IPS-18a (cell line): ENCODE results near the gene DLAT.

Experiments
- H3K27ac ChIP-seq: one replicate; pipeline ENCODE4 v1.5.1; 2013; ENCODE audit warnings: low read length
- H3K27me3 ChIP-seq: one replicate; pipeline ENCODE4 v1.6.1; 2013; ENCODE audit warnings: mild to moderate bottlenecking, low read length; ENCODE audit not compliant: control insufficient read depth, insufficient read depth
- H3K36me3 ChIP-seq: one replicate; pipeline ENCODE4 v1.6.1; 2013; ENCODE audit warnings: low read depth, low read length; ENCODE audit not compliant: control insufficient read depth
- H3K4me1 ChIP-seq: one replicate; pipeline ENCODE4 v1.6.1; 2013; ENCODE audit warnings: low read depth, low read length; ENCODE audit not compliant: control insufficient read depth
- H3K4me3 ChIP-seq: one replicate; pipeline ENCODE4 v1.5.1; 2013; ENCODE audit warnings: low read length
- H3K9ac ChIP-seq: one replicate; pipeline ENCODE4 v1.6.1; 2013; ENCODE audit warnings: mild to moderate bottlenecking, low read length, moderate library complexity
- H3K9me3 ChIP-seq: one replicate; pipeline ENCODE4 v1.6.1; 2013; ENCODE audit warnings: low read depth, low read length; ENCODE audit not compliant: control insufficient read depth

The DLAT gene

GRCh38 chr11:112103446-112103845 is 78.2 kb downstream of the DLAT start:
- Histone ChIP-seq H3K9ac (no peak overlapping the region), H3K36me3 (no peaks in the 10 kb centered on the region), H3K27ac (no peak overlapping the region), H3K27me3 (no peaks in the 10 kb centered on the region), H3K9me3 (no peaks in the 10 kb centered on the region), H3K4me3 (no peak overlapping the region), H3K4me1 (no peaks in the 10 kb centered on the region)

- no peak overlapping the region for H3K4me3 ChIP-seq
- H3K9ac ChIP-seq, result no peak overlapping the region
- H3K27ac ChIP-seq, result no peak overlapping the region
- no peaks in the 10 kb centered on the region for H3K36me3 ChIP-seq
- H3K9me3 ChIP-seq, result no peaks in the 10 kb centered on the region
- H3K27me3 ChIP-seq, result no peaks in the 10 kb centered on the region
- H3K4me1 ChIP-seq, result no peaks in the 10 kb centered on the region
Measured at GRCh38 chr11:112106070-112106469, 80.9 kb downstream of the DLAT start.
